ENCODE data around the gene WDR91.
A peak's percentile ranks its signal among the peaks of the same experiment; 100 is the strongest.

WDR91 gene

GRCh38 chr7:135211179-135211945, at the start of gene WDR91:
WDR91 (minus strand) TSS chr7:135211526; CDS start chr7:135211502, 24 bp downstream.
- no CpG with 5 or more reads among the region's 82 CpGs for WGBS (ENCODE audit: insufficient coverage, insufficient read length)
- Histone ChIP-seq H3K4me1 (ENCODE audit: control insufficient read depth, insufficient read depth, low read length) (peaks cover 3% of the 10 kb centered on the region; the same call in 1 of the 2 replicates), H3K27me3 (ENCODE audit: control insufficient read depth, insufficient read depth, low read length) (no peaks in the 10 kb centered on the region), H3K27ac (ENCODE audit: low read length) (no peak within 1 kb of the TSS), H3K9me3 (ENCODE audit: control insufficient read depth, insufficient read depth, low read length) (no peaks in the 10 kb centered on the region), H3K36me3 (ENCODE audit: control insufficient read depth, insufficient read depth, low read length) (no peaks in the 10 kb centered on the region), H3K4me3 (ENCODE audit: low read length) (peak within 1 kb of the TSS; percentile 93)
- DNase-seq (ENCODE audit: low read depth, low spot score): peak; percentile 54

GRCh38 chr7:135260470-135260869, 49.1 kb upstream of the WDR91 start:
- no peak for DNase-seq (ENCODE audit: low read depth, low spot score)
- Histone ChIP-seq H3K27ac (ENCODE audit: low read length) (no peak overlapping the region), H3K27me3 (ENCODE audit: control insufficient read depth, insufficient read depth, low read length) (no peaks in the 10 kb centered on the region), H3K4me1 (ENCODE audit: control insufficient read depth, insufficient read depth, low read length) (peaks cover 4% of the 10 kb centered on the region; the same call in 1 of the 2 replicates), H3K4me3 (ENCODE audit: low read length) (no peak overlapping the region), H3K9me3 (ENCODE audit: control insufficient read depth, insufficient read depth, low read length) (no peaks in the 10 kb centered on the region), H3K36me3 (ENCODE audit: control insufficient read depth, insufficient read depth, low read length) (no peaks in the 10 kb centered on the region)
- no CpG with 5 or more reads among the region's 2 CpGs for WGBS (ENCODE audit: insufficient coverage, insufficient read length)

GRCh38 chr7:135259702-135260101, 48.4 kb upstream of the WDR91 start:
- Histone ChIP-seq H3K4me3 (ENCODE audit: low read length) (no peak overlapping the region), H3K36me3 (ENCODE audit: control insufficient read depth, insufficient read depth, low read length) (no peaks in the 10 kb centered on the region), H3K9me3 (ENCODE audit: control insufficient read depth, insufficient read depth, low read length) (no peaks in the 10 kb centered on the region), H3K4me1 (ENCODE audit: control insufficient read depth, insufficient read depth, low read length) (peaks cover 4% of the 10 kb centered on the region; the same call in 1 of the 2 replicates), H3K27ac (ENCODE audit: low read length) (no peak overlapping the region), H3K27me3 (ENCODE audit: control insufficient read depth, insufficient read depth, low read length) (no peaks in the 10 kb centered on the region)
- WGBS (ENCODE audit: insufficient coverage, insufficient read length): no CpG with 5 or more reads among the region's 6 CpGs
- DNase-seq (ENCODE audit: low read depth, low spot score): no peak

GRCh38 chr7:135258585-135258984, 47.3 kb upstream of the WDR91 start:
- Histone ChIP-seq H3K4me3 (ENCODE audit: low read length) (no peak overlapping the region), H3K27ac (ENCODE audit: low read length) (no peak overlapping the region), H3K36me3 (ENCODE audit: control insufficient read depth, insufficient read depth, low read length) (no peaks in the 10 kb centered on the region), H3K9me3 (ENCODE audit: control insufficient read depth, insufficient read depth, low read length) (no peaks in the 10 kb centered on the region), H3K27me3 (ENCODE audit: control insufficient read depth, insufficient read depth, low read length) (no peaks in the 10 kb centered on the region), H3K4me1 (ENCODE audit: control insufficient read depth, insufficient read depth, low read length) (peaks cover 4% of the 10 kb centered on the region; the same call in 1 of the 2 replicates)
- no CpG with 5 or more reads among the region's 3 CpGs for WGBS (ENCODE audit: insufficient coverage, insufficient read length)
- no peak for DNase-seq (ENCODE audit: low read depth, low spot score)

GRCh38 chr7:135257790-135258189, 46.5 kb upstream of the WDR91 start:
- H3K4me1 ChIP-seq (ENCODE audit: control insufficient read depth, insufficient read depth, low read length): peaks cover 4% of the 10 kb centered on the region; the same call in 1 of the 2 replicates
- H3K27ac ChIP-seq (ENCODE audit: low read length): no peak overlapping the region
- no peak for DNase-seq (ENCODE audit: low read depth, low spot score)
- no peaks in the 10 kb centered on the region for H3K36me3 ChIP-seq (ENCODE audit: control insufficient read depth, insufficient read depth, low read length)
- WGBS (ENCODE audit: insufficient coverage, insufficient read length): no CpG with 5 or more reads among the region's 4 CpGs
- H3K9me3 ChIP-seq (ENCODE audit: control insufficient read depth, insufficient read depth, low read length): no peaks in the 10 kb centered on the region
- H3K27me3 ChIP-seq (ENCODE audit: control insufficient read depth, insufficient read depth, low read length): no peaks in the 10 kb centered on the region
- H3K4me3 ChIP-seq (ENCODE audit: low read length): no peak overlapping the region

- WGBS (ENCODE audit: insufficient coverage, insufficient read length): no CpG with 5 or more reads among the region's 9 CpGs
- Histone ChIP-seq H3K9me3 (ENCODE audit: control insufficient read depth, insufficient read depth, low read length) (no peaks in the 10 kb centered on the region), H3K27me3 (ENCODE audit: control insufficient read depth, insufficient read depth, low read length) (no peaks in the 10 kb centered on the region), H3K27ac (ENCODE audit: low read length) (no peak overlapping the region), H3K4me3 (ENCODE audit: low read length) (no peak overlapping the region), H3K36me3 (ENCODE audit: control insufficient read depth, insufficient read depth, low read length) (no peaks in the 10 kb centered on the region), H3K4me1 (ENCODE audit: control insufficient read depth, insufficient read depth, low read length) (no peaks in the 10 kb centered on the region)
- no peak for DNase-seq (ENCODE audit: low read depth, low spot score)
These were observed 42.8 kb upstream of the WDR91 start for GRCh38 chr7:135253851-135254771.

GRCh38 chr7:135251496-135252391, 40.4 kb upstream of the WDR91 start:
- no peaks in the 10 kb centered on the region for H3K27me3 ChIP-seq (ENCODE audit: control insufficient read depth, insufficient read depth, low read length)
- no CpG with 5 or more reads among the region's 4 CpGs for WGBS (ENCODE audit: insufficient coverage, insufficient read length)
- DNase-seq (ENCODE audit: low read depth, low spot score): no peak
- H3K9me3 ChIP-seq (ENCODE audit: control insufficient read depth, insufficient read depth, low read length): no peaks in the 10 kb centered on the region
- no peaks in the 10 kb centered on the region for H3K36me3 ChIP-seq (ENCODE audit: control insufficient read depth, insufficient read depth, low read length)
- no peaks in the 10 kb centered on the region for H3K4me1 ChIP-seq (ENCODE audit: control insufficient read depth, insufficient read depth, low read length)
- no peak overlapping the region for H3K27ac ChIP-seq (ENCODE audit: low read length)
- H3K4me3 ChIP-seq (ENCODE audit: low read length): no peak overlapping the region

- H3K9me3 ChIP-seq (ENCODE audit: control insufficient read depth, insufficient read depth, low read length): no peaks in the 10 kb centered on the region
- H3K4me1 ChIP-seq (ENCODE audit: control insufficient read depth, insufficient read depth, low read length): no peaks in the 10 kb centered on the region
- H3K4me3 ChIP-seq (ENCODE audit: low read length): no peak overlapping the region
- WGBS (ENCODE audit: insufficient coverage, insufficient read length): no CpG with 5 or more reads among the region's 3 CpGs
- H3K27ac ChIP-seq (ENCODE audit: low read length): no peak overlapping the region
- no peaks in the 10 kb centered on the region for H3K27me3 ChIP-seq (ENCODE audit: control insufficient read depth, insufficient read depth, low read length)
- DNase-seq (ENCODE audit: low read depth, low spot score): no peak
- H3K36me3 ChIP-seq (ENCODE audit: control insufficient read depth, insufficient read depth, low read length): no peaks in the 10 kb centered on the region
These were observed 37.2 kb upstream of the WDR91 start for GRCh38 chr7:135248546-135248945.

- Histone ChIP-seq H3K36me3 (ENCODE audit: control insufficient read depth, insufficient read depth, low read length) (no peaks in the 10 kb centered on the region), H3K27ac (ENCODE audit: low read length) (no peak overlapping the region), H3K4me1 (ENCODE audit: control insufficient read depth, insufficient read depth, low read length) (no peaks in the 10 kb centered on the region), H3K4me3 (ENCODE audit: low read length) (no peak overlapping the region), H3K27me3 (ENCODE audit: control insufficient read depth, insufficient read depth, low read length) (no peaks in the 10 kb centered on the region), H3K9me3 (ENCODE audit: control insufficient read depth, insufficient read depth, low read length) (no peaks in the 10 kb centered on the region)
- WGBS (ENCODE audit: insufficient coverage, insufficient read length): no CpG with 5 or more reads among the region's 22 CpGs
- DNase-seq (ENCODE audit: low read depth, low spot score): no peak
These were observed 36.6 kb upstream of the WDR91 start for GRCh38 chr7:135247746-135248471.
